ENCODE results near the gene STK39. TPM values are rescaled to one million over a fixed set of nuclear protein-coding genes. Genes with fewer than 3 reads are reported as not detected.
A peak's percentile ranks its signal among the peaks of the same experiment; 100 is the strongest.

Gene STK39
- total and polyA plus RNA-seq, 4 donors, result 8.5 to 18.7 (median 11.2) TPM

DNA sequence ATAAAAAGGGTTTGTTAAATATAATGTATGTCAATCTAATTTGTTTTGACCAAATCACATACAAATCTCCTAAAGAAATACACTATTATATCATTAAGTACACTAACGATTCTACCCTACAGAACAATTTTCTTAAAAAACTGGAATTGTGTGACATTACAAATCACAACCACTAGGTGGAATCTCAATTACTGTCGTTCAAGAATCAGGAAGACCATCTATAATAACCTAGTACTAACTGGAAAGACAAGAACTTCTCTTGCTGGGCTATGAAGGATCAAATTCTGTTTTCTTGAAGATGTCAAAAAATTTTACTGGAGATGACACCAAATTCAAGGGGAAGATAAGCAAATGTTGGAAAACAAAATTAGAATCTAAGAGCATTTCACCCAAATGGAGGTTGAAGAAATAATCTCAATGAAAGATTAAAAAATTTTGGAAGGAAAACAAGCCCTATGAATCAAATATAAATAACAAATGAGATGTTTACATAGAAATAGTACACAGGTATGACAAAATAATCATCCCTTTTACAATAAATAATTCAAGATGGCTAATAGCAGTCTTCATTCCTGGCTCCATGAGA is 110.9 kb downstream of the STK39 start:
- TF ChIP-seq, protein P1, sequence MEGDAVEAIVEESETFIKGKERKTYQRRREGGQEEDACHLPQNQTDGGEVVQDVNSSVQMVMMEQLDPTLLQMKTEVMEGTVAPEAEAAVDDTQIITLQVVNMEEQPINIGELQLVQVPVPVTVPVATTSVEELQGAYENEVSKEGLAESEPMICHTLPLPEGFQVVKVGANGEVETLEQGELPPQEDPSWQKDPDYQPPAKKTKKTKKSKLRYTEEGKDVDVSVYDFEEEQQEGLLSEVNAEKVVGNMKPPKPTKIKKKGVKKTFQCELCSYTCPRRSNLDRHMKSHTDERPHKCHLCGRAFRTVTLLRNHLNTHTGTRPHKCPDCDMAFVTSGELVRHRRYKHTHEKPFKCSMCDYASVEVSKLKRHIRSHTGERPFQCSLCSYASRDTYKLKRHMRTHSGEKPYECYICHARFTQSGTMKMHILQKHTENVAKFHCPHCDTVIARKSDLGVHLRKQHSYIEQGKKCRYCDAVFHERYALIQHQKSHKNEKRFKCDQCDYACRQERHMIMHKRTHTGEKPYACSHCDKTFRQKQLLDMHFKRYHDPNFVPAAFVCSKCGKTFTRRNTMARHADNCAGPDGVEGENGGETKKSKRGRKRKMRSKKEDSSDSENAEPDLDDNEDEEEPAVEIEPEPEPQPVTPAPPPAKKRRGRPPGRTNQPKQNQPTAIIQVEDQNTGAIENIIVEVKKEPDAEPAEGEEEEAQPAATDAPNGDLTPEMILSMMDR (IDR thresholded peaks at IDR 0.05; ENCODE audit: control extremely low read depth, extremely low read depth), result peak; percentile 36
- H3K9ac ChIP-seq (ENCODE audit: insufficient read depth in 1 of 2, low read length in 2 of 2), result no peak overlapping the region
- H3K4me1 ChIP-seq (ENCODE audit: control insufficient read depth in 5 of 5, insufficient read depth in 5 of 5, low read length in 5 of 5), result peaks cover 0 to 15% (median 0%) of the 10 kb centered on the region in 5 donors
- no peak overlapping the region for H3K27ac ChIP-seq (ENCODE audit: low read depth in 1 of 2, low read length in 1 of 2)
- DNase-seq (peak in 2 of 3 donors; percentile 26 to 40), ATAC-seq (ENCODE audit: insufficient read depth, low FRiP score) (no peak)
- 19 to 26% methylated on average over 2 of the region's 2 CpGs for WGBS, 2 donors
- peaks cover 2 to 10% (median 5%) of the 10 kb centered on the region in 4 donors for H3K36me3 ChIP-seq (ENCODE audit: control insufficient read depth in 4 of 4, insufficient read depth in 4 of 4, low read length in 4 of 4)
- H3K9me3 ChIP-seq (ENCODE audit: control insufficient read depth in 4 of 4, insufficient read depth in 3 of 4, low read length in 3 of 4), result no peaks in the 10 kb centered on the region
- H3K4me3 ChIP-seq, result no peak overlapping the region
- no peaks in the 10 kb centered on the region for H3K27me3 ChIP-seq (ENCODE audit: control insufficient read depth in 3 of 3, insufficient read depth in 3 of 3, low read length in 2 of 3)

DNA sequence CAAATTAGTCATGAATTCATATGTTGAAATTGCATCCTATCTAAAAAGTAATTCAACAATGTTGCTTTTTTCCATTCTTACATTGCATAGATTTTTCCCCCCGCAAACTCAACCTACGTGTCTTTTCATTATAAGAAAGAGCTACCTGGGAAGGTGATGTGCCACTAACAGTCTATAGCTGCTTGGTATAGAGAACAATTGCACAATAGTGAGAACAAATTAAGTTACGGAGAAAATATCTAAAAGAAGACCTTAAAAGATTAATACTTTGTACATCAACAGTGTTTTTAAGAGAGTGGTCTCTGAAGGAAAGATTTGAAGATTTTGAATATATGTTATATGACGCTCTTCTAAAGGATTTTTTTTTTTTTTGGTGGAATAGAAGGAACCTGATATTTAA is 111.8 kb downstream of the STK39 start:
- H3K4me1 ChIP-seq (ENCODE audit: control insufficient read depth in 5 of 5, insufficient read depth in 5 of 5, low read length in 5 of 5), result peaks cover 0 to 15% (median 0%) of the 10 kb centered on the region in 5 donors

DNA sequence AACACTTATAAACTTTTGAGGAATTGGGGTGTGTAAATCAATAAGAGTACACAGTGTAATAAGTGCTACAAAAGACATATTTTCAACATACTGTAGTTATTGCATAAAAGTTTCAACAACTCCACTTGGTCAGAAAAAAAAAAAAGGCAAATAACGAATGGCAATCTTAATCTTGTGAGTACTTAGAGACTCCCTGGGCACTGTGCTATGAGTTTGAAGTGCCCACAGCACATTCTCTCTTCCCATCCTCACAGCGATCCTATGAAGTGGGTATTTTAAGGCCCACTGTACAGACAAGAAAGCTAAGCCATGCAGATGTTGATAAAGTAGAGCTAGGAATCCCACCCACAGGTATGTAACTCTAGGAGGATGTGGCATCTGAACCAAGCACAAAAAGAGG is 112.3 kb downstream of the STK39 start:
- ATAC-seq (ENCODE audit: insufficient read depth, low FRiP score) (no peak), DNase-seq (no peak)
- Histone ChIP-seq H3K9ac (ENCODE audit: insufficient read depth in 1 of 2, low read length in 2 of 2) (no peak overlapping the region), H3K4me3 (no peak overlapping the region), H3K9me3 (ENCODE audit: control insufficient read depth in 4 of 4, insufficient read depth in 3 of 4, low read length in 3 of 4) (no peaks in the 10 kb centered on the region), H3K4me1 (ENCODE audit: control insufficient read depth in 5 of 5, insufficient read depth in 5 of 5, low read length in 5 of 5) (peaks cover 0 to 15% (median 0%) of the 10 kb centered on the region in 5 donors), H3K27me3 (ENCODE audit: control insufficient read depth in 3 of 3, insufficient read depth in 3 of 3, low read length in 2 of 3) (no peaks in the 10 kb centered on the region), H3K36me3 (ENCODE audit: control insufficient read depth in 4 of 4, insufficient read depth in 4 of 4, low read length in 4 of 4) (peaks cover 2 to 7% (median 5%) of the 10 kb centered on the region in 4 donors), H3K27ac (ENCODE audit: low read depth in 1 of 2, low read length in 1 of 2) (no peak overlapping the region)
- 64 to 66% methylated on average over 2 of the region's 2 CpGs for WGBS, 2 donors
- TF ChIP-seq, protein P1 (IDR thresholded peaks at IDR 0.05; ENCODE audit: control extremely low read depth, extremely low read depth), result no peak

More for the DNA sequence above, 111.8 kb downstream of the STK39 start:
- H3K4me3 ChIP-seq, result no peak overlapping the region
- TF ChIP-seq, protein P1 (IDR thresholded peaks at IDR 0.05; ENCODE audit: control extremely low read depth, extremely low read depth), result no peak
- 94 to 95% methylated on average over 4 of the region's 4 CpGs for WGBS, 2 donors
- DNase-seq, result no peak
- H3K9ac ChIP-seq (ENCODE audit: insufficient read depth in 1 of 2, low read length in 2 of 2), result no peak overlapping the region
- H3K27ac ChIP-seq (ENCODE audit: low read depth in 1 of 2, low read length in 1 of 2), result no peak overlapping the region
- no peaks in the 10 kb centered on the region for H3K27me3 ChIP-seq (ENCODE audit: control insufficient read depth in 3 of 3, insufficient read depth in 3 of 3, low read length in 2 of 3)
- H3K9me3 ChIP-seq (ENCODE audit: control insufficient read depth in 4 of 4, insufficient read depth in 3 of 4, low read length in 3 of 4), result no peaks in the 10 kb centered on the region
- no peak for ATAC-seq (ENCODE audit: insufficient read depth, low FRiP score)
- H3K36me3 ChIP-seq (ENCODE audit: control insufficient read depth in 4 of 4, insufficient read depth in 4 of 4, low read length in 4 of 4), result peaks cover 2 to 10% (median 5%) of the 10 kb centered on the region in 4 donors
